Globus pallidus (tissue), 1 donor: ENCODE results near the gene KNOP1.
"Not testable (repeated sequence)": the region's sequence is repeated elsewhere in the genome, so short reads cannot be mapped to it uniquely, and the experiment has no call there.

Experiments
- DNase-seq: peaks from one replicate; pipeline ENCODE4 v3.0.0-alpha.2; 2015; ENCODE audit warnings: low spot score

The KNOP1 gene

DNA sequence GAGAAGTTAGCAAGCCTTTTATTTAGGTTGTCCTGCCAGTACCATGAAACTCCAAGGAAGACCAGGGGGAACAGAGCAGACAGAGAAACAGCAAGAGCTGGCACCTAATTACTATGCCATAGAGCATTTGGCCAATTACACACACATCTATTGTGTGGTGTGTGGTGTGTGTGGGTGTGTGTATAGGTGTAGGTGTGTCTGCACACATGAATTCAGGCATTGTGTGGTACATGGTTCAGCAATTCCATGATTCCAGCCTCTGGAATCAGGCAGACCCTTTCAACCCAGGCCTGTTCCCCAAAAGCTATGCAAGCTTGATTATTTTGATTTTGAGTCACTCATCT is 25.8 kb upstream of the KNOP1 start:
- no peak for DNase-seq

GRCh38 chr16:19741354-19741753 is 23.3 kb upstream of the KNOP1 start:
- no peak for DNase-seq

DNA sequence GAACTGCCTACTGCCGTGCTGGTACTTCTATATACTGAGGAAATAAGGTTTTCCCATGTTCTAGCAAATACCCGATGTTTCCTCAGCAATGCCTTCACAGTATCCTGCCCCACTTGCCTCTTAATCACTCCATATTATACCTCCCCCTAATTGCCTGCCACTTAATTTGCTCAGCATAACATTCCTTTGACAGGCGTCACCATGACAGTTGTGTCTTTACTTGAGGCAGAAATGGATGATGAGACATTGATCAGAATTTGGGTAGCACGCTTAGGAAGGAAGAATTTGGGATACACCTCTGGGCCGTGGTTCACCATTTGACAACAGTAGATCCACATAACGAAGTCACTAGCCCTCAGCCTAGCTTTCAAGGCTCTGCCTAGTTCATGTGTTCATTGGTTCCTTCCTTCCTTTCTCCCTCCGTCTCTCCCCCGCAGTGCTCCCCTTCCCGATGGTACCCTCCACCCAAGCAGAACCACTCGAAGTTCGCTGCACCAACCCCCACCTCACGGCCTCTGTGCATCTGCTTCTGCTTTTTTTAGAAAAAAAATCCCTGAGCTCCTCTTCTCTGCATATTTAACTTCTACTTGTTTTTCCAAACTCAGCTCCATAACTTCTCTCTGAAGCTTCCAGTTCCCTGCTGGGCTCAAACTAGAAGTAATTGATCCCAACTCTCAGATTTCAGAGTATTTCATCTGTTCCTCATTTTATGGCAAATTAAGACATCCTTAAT is 19.4 kb upstream of the KNOP1 start:
- DNase-seq, result no peak

DNA sequence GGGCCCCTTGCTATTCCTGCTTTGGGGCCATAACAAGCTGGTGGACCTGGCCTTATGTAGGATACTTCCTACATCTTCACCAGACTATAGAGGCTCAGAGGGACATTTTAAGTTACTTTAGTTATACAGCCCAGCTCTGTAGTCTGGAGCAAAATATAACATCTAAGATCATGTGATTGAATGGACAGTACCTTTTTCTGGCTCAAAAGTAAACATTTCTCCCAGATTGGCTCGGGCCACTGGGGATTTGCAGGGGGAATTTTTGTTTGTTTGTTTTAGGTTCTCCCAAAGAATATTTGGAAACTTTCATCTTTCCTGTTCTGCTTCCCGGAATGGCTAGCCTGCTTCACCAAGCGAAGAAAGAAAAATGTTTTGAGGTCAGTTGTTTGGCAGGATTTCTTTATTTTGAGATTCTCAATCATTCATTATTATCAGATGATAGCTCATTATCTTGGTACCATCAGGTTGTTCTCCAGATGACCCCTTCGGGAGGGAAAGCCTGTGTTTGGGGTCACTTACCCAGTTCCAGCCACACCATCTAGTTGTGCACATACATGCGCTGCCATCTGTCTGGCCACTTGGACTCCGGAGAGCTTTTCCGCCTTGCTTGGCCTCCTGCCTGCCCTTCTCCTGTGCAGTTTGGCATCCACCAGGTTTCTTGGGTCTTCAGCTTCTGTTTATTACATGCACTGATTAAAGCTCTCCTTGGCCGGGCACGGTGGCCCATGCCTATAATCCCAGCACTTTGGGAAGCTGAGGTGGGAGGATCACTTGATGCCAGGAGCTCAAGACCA is 17.2 kb upstream of the KNOP1 start:
- no peak for DNase-seq

DNA sequence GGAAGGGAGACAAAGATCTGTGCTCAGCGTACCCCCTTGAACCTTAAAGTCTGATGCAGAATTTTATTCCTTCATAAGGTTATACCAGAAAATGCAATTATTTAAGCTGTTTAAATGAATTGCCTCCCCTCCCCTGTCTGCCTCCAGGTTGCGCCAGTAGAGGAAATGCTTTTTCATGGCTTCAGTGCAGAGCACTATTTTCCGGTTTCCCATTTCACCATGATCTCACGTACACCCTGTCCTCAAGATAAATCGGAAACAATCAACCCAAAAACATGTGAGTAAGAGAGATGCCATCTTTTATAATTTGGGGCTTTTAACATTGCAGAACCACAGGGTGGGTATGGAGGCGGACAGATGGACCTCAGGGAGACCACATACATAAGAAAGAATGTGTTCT is 15.5 kb upstream of the KNOP1 start:
- no peak for DNase-seq

DNA sequence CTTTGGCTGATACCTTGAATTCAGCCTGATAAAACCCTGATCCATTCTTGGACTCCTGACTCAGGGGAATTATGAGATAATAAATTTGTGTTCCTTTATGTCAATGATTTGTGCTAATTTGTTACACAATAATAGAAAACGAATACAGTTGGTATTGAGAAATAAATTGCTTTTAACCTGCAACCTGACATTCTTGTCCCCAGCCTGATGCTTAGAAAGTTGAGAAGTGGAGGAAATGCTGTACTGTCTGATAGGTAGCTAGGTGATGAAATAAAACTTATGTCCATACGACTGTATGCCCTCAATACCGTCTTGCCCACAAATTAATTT is 10.6 kb upstream of the KNOP1 start:
- DNase-seq, result no peak

- no peak for DNase-seq
Measured at GRCh38 chr16:19722981-19723380, 5.0 kb upstream of the KNOP1 start.

DNA sequence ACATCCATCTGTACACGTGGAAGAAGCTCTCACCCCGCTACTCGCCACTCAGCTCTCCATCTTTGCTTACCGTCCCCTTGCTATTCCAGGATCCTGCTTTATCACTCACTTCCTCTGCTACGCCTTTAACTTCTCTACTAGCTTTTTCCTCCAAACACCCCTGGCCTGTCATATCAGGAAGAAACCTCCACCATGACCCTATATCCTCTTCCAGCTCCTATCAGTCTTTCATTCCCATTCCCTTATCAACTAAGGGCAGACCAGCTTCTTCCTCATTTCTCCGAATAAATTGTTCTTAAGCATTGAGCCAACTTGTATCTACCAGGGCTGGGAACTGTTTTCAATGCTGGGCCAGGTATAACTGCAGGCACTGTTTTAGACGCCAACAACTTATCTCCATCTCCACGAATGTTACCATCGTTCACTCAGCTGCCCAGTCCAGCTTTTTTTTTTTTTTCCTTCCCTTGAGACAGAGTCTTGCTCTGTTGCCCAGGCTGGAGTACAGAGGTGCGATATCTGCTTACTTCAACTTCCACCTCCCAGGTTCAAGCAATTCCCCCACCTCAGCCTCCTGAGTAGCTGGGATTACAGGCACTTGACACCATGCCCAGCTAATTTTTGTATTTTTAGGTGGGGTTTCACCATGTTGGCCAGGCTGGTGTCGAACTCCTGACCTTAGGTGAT is 4.4 kb upstream of the KNOP1 start:
- no peak for DNase-seq

DNA sequence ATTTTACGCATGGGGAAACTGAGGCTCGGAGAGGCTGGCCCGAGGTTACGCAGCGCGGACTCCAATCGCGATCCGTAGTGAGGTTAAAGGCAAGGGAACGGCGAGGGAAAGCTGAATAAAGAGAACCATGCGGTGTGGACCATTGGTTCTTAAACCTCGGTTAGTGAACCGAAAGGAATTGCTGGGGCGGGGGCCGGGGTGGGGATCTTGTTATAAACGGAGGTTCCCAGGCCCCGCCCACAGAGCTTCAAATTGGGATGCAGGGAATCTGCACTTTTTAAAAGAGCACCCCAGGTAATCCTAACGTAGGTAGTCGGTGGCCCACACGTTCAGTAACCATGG is 568 bp upstream of the KNOP1 start:
- no peak for DNase-seq

GRCh38 chr16:19717314-19717713 is 713 bp downstream of the KNOP1 start:
- DNase-seq, result no peak

GRCh38 chr16:19716728-19717127 is 1.3 kb downstream of the KNOP1 start:
- DNase-seq, result not testable (repeated sequence)

GRCh38 chr16:19716183-19716582 is 1.8 kb downstream of the KNOP1 start:
- DNase-seq, result no peak

- no peak for DNase-seq
Measured at GRCh38 chr16:19715566-19715965, 2.5 kb downstream of the KNOP1 start.

DNA sequence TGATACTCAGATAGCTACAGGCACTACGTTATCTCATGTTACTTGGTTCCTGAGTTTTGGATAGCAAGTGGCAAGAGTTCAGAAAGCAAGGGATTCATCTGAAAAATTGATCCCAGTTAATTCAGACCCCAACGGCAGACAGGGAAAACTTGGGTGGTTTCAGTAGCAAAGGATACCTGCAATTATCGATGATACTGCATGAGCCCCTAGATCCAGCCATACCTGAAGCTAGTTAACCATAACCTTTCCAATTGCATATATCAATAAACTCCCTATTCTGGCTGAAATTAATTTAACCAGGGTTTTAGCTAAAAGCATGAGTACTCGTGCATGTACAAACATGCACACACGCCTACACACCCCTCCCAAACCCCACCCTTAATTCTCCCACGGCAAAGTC is 4.3 kb downstream of the KNOP1 start:
- DNase-seq, result no peak

- DNase-seq, result no peak
Measured at GRCh38 chr16:19712418-19713058, 5.5 kb downstream of the KNOP1 start.

DNA sequence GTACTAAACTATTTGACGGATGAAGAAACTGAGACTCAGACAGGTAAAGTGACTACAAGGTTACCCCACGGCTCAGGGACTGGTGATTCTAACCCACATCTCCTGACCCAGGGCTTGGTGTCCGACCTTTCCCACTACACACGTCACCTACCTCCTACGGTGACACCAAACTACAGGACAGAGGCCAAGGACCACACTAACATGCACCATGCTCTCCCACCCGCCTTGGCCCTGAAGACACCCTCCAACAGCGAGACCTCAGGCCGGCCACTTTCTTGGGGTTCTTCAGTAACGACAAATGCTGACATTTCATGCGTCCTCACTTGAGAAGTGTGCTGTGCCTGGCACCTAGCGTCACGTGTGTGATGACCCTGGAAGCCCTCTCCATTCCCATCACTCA is 6.4 kb downstream of the KNOP1 start:
- no peak for DNase-seq

GRCh38 chr16:19710991-19711545 is 7.0 kb downstream of the KNOP1 start:
- no peak for DNase-seq

DNA sequence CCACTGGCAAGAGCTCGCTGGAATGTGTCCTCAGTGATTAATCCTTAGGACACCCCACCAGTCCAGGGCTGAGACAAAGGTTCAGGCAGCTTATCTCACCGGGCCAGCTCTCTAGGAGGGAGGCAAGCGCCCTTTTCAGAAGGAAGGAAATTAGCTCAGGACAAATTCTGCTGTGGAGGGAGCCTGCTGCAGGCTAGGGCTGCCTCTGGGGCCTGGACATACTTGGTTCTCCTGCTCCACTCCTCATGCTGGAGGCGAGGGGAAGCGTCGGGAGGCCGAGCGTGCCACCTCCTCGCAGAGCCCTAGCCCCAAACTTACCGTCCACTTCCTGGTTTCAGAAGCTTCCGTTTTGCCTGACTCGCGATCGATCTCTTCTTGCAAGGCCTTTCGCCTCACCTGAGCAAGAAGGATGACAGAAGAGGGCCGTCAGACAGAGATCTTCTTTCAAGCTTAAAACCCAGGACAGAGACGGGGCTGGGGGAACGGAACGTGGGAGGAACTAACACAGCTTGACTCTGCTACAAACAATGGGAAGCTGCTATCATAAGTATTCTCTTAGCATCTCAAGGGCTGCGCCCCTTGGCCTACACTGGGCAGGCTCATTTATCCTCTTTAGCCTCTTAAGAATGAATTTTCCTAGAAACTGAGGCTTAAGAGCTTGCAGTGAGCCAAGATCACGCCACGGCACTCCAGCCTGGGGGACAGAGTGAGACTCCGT is 7.7 kb downstream of the KNOP1 start:
- DNase-seq, result no peak

GRCh38 chr16:19709381-19710136 is 8.5 kb downstream of the KNOP1 start:
- DNase-seq, result no peak

DNA sequence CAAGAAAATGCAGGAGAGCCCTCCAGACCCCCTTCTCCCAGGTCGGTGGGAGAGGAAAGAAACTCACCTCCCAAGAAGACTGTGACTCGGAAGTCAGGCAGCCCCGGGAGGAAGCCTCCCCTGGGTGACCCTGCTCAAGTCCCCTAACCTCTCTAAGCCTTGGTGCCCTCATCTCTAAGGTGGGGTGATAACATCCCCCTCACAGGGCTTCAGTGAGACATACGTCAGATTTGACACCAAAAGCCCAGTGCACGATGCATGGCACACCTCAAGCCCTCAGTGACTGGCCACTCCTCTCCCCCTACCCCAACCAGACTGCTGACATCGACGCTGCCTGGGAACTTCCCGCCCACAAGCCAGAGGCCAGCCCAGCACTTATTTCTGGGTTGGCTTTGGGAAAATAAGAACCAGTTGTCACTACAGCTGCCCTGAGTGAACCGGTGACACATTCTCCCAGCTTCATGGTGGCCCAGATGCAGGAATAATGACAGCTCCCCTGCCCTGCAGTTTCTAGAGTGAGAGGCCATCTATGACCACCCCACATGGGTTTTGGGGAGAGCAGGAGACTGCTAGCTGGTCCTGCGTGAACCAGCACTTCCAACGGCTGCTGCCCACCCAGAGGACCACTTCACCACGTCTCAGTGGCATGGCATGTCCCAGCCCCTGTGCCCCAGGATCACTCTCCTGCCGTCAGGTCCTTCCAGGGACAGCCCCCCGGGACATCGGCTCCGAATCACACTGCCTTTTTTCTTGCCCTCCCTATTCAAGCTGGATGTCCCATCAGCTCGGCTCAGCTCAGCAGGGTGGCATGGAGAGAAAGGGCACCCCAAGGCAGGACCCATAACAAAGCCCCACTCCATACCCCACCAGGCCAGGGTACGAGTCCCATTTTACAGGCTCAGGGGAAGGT is 9.5 kb downstream of the KNOP1 start:
- no peak for DNase-seq
